HG02763 (cell line): ENCODE results near the gene PABPC3.

Experiments used
- ATAC-seq: cut with Tn5 transposase; IDR thresholded peaks from one replicate; pipeline ENCODE4 v1.9.1; 2021; ENCODE audit warnings: mild to moderate bottlenecking, moderate library complexity; ENCODE audit not compliant: unreplicated experiment

Gene PABPC3

DNA sequence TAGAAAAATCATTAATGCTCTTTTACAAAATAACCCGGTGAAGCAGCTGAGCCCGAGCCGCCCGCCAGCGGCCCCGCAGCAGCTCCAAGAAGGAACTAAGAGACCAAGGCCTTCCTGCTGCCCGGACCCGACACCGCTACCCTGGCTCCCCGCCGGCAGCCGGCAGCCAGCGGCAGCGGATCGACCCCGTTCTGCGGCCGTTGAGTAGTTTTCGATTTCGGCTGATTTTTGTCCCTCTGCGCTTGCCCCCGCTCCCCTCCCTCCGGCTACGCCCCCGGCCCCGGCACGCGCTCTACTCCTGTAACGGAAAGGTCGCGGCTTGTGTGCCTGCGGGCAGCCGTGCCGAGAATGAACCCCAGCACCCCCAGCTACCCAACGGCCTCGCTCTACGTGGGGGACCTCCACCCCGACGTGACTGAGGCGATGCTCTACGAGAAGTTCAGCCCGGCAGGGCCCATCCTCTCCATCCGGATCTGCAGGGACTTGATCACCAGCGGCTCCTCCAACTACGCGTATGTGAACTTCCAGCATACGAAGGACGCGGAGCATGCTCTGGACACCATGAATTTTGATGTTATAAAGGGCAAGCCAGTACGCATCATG is at the start of gene PABPC3:
TSS of gene PABPC3 (plus strand) at position 286 of the 603 bp plus-strand sequence. CDS start at position 349, 63 bp downstream.
- ATAC-seq, result no peak

GRCh38 chr13:25046274-25046984 is 49.5 kb upstream of the PABPC3 start:
- no peak for ATAC-seq

DNA sequence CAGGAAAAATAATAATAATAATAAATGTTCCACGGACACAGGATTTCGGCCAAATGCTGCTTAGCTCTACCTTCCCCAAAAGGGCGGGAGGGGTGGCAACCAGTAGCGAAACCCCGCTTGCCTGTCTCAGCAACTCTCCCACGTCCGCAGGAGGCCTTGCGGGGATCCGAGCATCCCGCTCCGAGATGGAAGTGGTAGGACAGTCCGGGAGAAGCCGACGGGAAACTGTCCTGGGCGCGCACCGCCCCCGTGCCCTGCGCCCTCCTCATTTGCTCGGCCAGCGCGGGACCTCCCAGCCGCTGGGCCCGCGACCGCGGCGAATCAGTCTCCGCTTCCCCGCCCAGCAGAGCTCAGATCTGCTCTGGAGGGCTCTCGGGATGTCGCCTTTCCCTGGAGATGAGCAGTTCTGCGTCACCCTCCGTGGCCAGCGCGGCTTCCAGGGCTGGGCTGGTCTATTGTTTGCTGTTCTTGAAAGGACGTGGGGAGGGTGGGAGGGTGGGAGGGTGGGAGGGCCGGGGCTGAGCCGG is 48.9 kb upstream of the PABPC3 start:
- ATAC-seq, result no peak

DNA sequence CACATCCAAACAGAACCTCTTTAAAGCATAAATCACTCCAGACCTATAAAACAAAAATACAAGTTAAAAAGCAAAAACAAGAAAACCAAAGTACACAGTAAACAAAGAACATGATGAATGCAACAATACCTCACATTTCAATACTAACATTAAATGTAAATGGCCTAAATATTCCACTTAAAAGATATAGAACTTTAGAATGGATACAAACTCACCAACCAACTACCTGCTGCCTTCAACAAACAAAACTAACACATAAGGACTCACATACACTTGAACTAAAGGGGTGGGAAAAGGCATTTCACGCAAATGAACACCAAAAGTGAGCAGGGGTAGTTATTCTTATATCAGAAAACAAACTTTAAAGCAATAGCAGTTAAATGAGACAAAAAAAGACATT is 44.9 kb upstream of the PABPC3 start:
- no peak for ATAC-seq

- no peak for ATAC-seq
These were observed 36.8 kb upstream of the PABPC3 start for GRCh38 chr13:25059166-25059565.

DNA sequence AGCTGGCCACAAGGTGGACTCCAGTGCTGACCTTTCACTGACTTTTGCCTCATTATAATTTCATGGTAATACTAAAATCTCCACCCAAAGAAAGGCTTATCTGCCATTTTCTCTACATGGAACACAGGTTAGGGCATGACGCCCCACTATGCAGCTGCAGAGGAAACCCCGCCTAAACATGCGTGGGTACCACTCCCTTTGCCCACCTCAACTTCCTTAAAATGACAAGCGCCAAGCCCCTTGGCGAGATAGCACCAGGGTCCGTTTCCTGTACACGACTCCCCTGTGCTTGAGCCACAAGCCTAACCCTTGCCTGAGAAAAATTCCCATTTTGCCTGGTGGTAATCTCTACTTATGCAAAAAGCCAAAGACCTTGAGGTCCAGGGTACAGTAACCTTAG is 36.0 kb upstream of the PABPC3 start:
- no peak for ATAC-seq

GRCh38 chr13:25062479-25062878 is 33.5 kb upstream of the PABPC3 start:
- no peak for ATAC-seq

DNA sequence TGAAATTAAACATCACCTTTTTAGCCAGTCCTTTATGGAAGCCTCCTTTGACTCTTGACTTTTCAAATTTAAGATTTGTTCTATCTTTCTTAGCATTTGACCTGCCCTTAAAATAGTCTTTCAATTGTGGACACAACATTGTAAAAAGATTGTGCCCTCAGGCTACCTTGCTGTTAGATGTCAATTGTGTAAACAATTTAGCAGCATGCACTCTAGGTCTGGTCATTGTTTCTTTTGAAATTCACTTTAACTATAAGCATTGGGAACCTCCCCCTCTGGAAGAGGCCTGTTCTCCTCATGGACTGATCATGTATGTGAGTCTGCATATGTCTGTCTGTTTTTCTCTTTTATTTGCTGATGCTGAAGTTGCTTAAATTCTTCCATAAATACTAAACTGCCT is 31.5 kb upstream of the PABPC3 start:
- no peak for ATAC-seq

- ATAC-seq, result no peak
These were observed 29.8 kb upstream of the PABPC3 start for GRCh38 chr13:25065974-25066770.

GRCh38 chr13:25067064-25067463 is 28.9 kb upstream of the PABPC3 start:
- no peak for ATAC-seq

DNA sequence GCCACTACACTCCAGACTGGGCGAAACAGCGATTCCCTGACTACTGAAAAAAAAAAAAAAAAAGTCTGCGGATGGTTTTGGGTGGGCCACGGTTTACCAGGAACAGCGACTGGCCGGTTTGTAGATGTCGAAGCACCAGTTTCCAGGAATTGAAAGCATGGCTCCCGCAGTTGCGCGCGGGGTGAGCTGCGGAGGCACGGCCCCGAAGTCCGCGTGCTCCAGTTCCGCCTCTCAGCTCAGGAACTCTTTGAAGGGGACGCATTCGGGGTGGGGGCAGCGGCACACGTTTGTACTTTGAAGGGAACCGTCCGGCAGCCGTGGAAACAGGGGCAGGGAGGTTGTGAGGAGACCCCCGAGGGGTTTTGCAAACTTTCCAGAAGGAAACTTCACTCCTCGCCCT is 27.1 kb upstream of the PABPC3 start:
- no peak for ATAC-seq

- ATAC-seq, result no peak
These were observed 26.7 kb upstream of the PABPC3 start for GRCh38 chr13:25069236-25069635.

- ATAC-seq, result no peak
These were observed 26.0 kb upstream of the PABPC3 start for GRCh38 chr13:25069911-25070310.

DNA sequence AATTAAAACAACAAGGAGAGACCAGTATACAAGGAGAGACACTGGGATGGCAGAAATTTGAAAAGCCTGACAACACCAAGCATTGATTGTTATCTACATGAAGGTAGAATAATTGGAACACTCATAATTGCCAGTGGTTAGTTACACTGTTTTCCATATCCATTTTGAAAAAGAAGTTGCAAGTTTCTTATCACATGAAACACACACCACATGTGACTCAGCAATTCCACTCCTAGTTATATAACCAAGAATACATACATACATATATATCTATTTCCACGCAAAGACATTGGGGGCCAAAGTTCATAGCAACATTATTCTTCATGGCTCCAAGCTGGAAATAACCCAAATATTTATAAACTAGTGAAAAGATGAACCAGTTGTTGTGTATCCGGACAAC is 15.2 kb upstream of the PABPC3 start:
- ATAC-seq, result no peak

DNA sequence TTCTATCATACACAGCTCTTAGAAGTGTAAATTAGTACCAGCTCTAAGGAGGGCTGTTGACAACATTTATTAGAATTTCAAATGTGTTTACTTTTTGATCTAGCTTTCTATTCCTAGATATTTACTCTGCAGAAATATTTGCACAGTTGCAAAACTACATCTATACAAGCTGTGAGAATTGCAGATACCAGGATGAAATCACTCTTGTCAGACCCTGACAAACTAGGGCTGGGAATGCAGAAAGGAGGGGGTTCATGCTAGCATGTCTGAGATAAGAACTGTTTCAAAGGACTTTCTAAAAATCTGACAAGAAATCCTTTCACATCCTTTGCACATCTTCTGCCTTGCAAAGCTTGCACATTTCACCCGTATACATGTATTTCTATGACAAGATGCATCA is 11.8 kb upstream of the PABPC3 start:
- no peak for ATAC-seq

DNA sequence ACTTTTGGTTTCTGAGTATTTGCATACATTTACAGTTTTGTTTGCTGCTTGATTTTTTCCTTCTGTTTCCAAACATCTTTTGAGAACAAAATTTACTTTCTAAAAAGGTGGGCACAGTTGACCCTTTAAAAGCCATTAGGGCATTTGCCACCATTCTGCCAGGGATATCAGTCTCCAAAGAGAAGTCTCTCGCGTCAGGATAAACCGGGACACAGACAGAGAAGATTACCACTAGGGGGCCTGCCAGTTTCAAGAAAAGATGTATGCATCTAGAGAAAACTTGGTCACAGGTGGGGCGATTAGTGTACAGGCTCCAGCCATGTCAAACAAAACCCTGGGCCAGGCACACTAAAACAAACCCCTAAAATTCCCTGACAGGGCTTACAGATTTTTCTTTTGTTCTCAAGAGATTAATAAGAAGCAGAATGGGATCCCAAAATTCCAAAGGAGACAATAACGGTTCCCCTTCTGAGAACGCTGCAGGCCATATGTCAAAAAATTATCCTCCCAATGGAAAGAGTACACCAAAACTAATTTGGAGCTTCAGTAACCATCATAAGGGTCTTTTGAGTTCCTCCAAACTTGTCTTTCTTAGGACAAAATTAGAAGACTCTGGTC is 10.7 kb upstream of the PABPC3 start:
- ATAC-seq, result no peak

GRCh38 chr13:25088562-25089221 is 7.2 kb upstream of the PABPC3 start:
- ATAC-seq, result no peak

- ATAC-seq, result no peak
These were observed 1.5 kb downstream of the PABPC3 start for GRCh38 chr13:25097426-25097825.

DNA sequence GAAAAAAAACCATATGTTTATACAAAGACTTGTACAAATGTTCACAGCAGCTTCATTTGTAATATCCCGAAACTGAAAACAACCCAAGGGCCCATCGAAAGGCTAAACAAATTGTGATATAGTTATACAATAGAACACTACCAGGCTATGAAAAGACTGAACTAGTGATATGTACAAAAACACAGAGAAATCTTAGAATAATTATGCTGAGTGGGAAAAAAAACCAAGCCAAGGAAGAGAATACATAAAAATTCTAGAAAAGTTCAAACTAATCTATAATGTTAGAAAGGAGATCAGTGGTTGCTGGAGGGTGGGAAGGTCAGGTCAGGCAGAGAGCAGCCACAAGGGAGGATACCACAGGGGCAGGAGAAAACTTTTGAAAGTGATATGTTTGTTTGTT is 7.8 kb downstream of the PABPC3 start:
- no peak for ATAC-seq

- ATAC-seq, result no peak
These were observed 13.4 kb downstream of the PABPC3 start for GRCh38 chr13:25109341-25109740.
